HepG2 (cell line): ENCODE measurements around the gene SLC39A1. TPM values are rescaled to one million over a fixed set of nuclear protein-coding genes. Genes with fewer than 3 reads are reported as not detected.

Experiments used
- DRAP1 ChIP-seq: IDR thresholded peaks from 2 replicates; pipeline ENCODE4 v1.6.1; 2016; ENCODE audit warnings: missing genetic modification reagents, missing compliant biosample characterization
- ETV5 ChIP-seq: IDR thresholded peaks from 2 replicates; pipeline ENCODE4 v1.6.1; 2018; ENCODE audit warnings: missing biosample characterization, missing genetic modification reagents, inconsistent platforms, borderline replicate concordance
- EZH2 ChIP-seq: conservative IDR thresholded peaks from 2 replicates; pipeline ENCODE4 v1.6.1; 2012; ENCODE audit warnings: mild to moderate bottlenecking, low read depth, low read length, moderate library complexity
- FOXK1 ChIP-seq: sonication (generic); formaldehyde crosslinking; IDR thresholded peaks from 2 replicates; pipeline ENCODE4 v1.4.0; 2020; ENCODE audit warnings: low read depth, missing genetic modification reagents, borderline replicate concordance
- HOMEZ ChIP-seq: IDR thresholded peaks from 2 replicates; pipeline ENCODE4 v1.6.1; 2016; ENCODE audit warnings: low read depth
- MXD1 ChIP-seq: sonication (generic); formaldehyde crosslinking; IDR thresholded peaks from 2 replicates; pipeline ENCODE4 v1.4.0; 2020; ENCODE audit warnings: mild to moderate bottlenecking, missing genetic modification reagents
- PREB ChIP-seq: sonication (generic); formaldehyde crosslinking; IDR thresholded peaks from 2 replicates; pipeline ENCODE4 v1.4.0; 2020; ENCODE audit warnings: missing genetic modification reagents
- RARG ChIP-seq: sonication (generic); formaldehyde crosslinking; IDR thresholded peaks from 2 replicates; pipeline ENCODE4 v1.4.0; 2020; ENCODE audit warnings: low read depth, mild to moderate bottlenecking, missing genetic modification reagents
- RNF219 ChIP-seq: sonication (generic); formaldehyde crosslinking; IDR thresholded peaks from 2 replicates; pipeline ENCODE4 v1.5.0; 2020; ENCODE audit warnings: mild to moderate bottlenecking, missing genetic modification reagents
- SMARCC2 ChIP-seq: fragments of 450-650 bp; IDR thresholded peaks from 2 replicates; pipeline ENCODE4 v1.6.1; 2017; ENCODE audit warnings: antibody characterized with exemption, mild to moderate bottlenecking
- ZBTB38 ChIP-seq: sonication (generic); formaldehyde crosslinking; IDR thresholded peaks from 2 replicates; pipeline ENCODE4 v1.5.1; 2020; ENCODE audit warnings: mild to moderate bottlenecking, missing genetic modification reagents
- ZHX2 ChIP-seq, 2 experiments: sonication (generic) in 1 of 2; formaldehyde crosslinking in 1 of 2; IDR thresholded peaks; 2 replicates each; pipeline versions ENCODE4 v1.6.1 to v1.9.0; 2014 to 2022; ENCODE audit warnings: antibody characterized with exemption in 1 of 2, borderline replicate concordance in 1 of 2, inconsistent platforms in 1 of 2, low read depth in 1 of 2, missing genetic modification reagents in 1 of 2
- ZKSCAN1 ChIP-seq: fragments of 150-350 bp; IDR thresholded peaks from 2 replicates; pipeline ENCODE4 v1.6.1; 2014; ENCODE audit warnings: low read length
- ZNF143 ChIP-seq: sonication (generic); formaldehyde crosslinking; IDR thresholded peaks from 2 replicates; pipeline ENCODE4 v1.4.0; 2020; ENCODE audit warnings: missing genetic modification reagents
- ZNF382 ChIP-seq: sonication (generic); formaldehyde crosslinking; IDR thresholded peaks from 2 replicates; pipeline ENCODE4 v1.5.0; 2020; ENCODE audit warnings: missing genetic modification reagents, mild to moderate bottlenecking, borderline replicate concordance
- ZNF713 ChIP-seq: sonication (generic); formaldehyde crosslinking; IDR thresholded peaks from 2 replicates; pipeline ENCODE4 v1.4.0; 2020; ENCODE audit warnings: mild to moderate bottlenecking, missing genetic modification reagents
- polyA plus RNA-seq, 8 experiments: library from polyadenylated mRNA; depleted of rRNA in 3 of 8; stranded (reverse) in 7 of 8; unstranded in 1 of 8; fragments of >200 nt; fragmentation: Illumina TruSeq in 4 of 8; extraction: Trizol in 4 of 8; gene quantifications; 2 replicates each; pipeline versions ENCODE4 v1.2.1 to v1.2.3, GENCODE V29; 2011 to 2016; ENCODE audit warnings: low read depth in 4 of 8, missing spikeins in 1 of 8, mixed read lengths in 1 of 8; ENCODE audit not compliant: insufficient read depth in 1 of 8
- total RNA-seq, 5 experiments: library from RNA; depleted of rRNA; stranded (reverse); fragments of >200 nt; fragmentation: Illumina TruSeq; extraction: Trizol; gene quantifications; 2 replicates each; pipeline ENCODE4 v1.2.3, GENCODE V29; 2016; ENCODE audit warnings: low read depth in 1 of 5

Gene SLC39A1
- total and polyA plus RNA-seq, 2 of the 13 experiments (the other 11 are each of a cell fraction or from before 2014, with no cell fraction given) = 71.2 to 78.4 TPM

- TF ChIP-seq ZHX2 (IDR thresholded peaks at IDR 0.05; ENCODE audit: low read depth) (0 out of 2 replicates have a peak, but pooled peaks have one; percentile 34), ZHX2 (CRISPR knock-in tag; IDR thresholded peaks at IDR 0.05; ENCODE audit: borderline replicate concordance) (no peak), ZNF143 (CRISPR knock-in tag) (peak; percentile 53; the same call in 1 of the 2 replicates), PREB (no peak), ZBTB38 (CRISPR knock-in tag) (peak; percentile 78; the same call in 1 of the 2 replicates), ZNF713 (CRISPR knock-in tag) (no peak; the same call in 1 of the 2 replicates), HOMEZ (CRISPR knock-in tag) (no peak), DRAP1 (CRISPR knock-in tag) (peak; percentile 72), ZNF382 (no peak), RNF219 (no peak), MXD1 (CRISPR knock-in tag) (peak; percentile 92), FOXK1 (CRISPR knock-in tag) (peak; percentile 72), ZKSCAN1 (no peak), RARG (CRISPR knock-in tag) (peak; percentile 83; the same call in 1 of the 2 replicates), ETV5 (peak; percentile 51; the same call in 1 of the 2 replicates), SMARCC2 (no peak), EZH2 (no peak)
Measured at GRCh38 chr1:153967107-153967999, 4.0 kb upstream of the SLC39A1 start, which contains the start of gene CREB3L4 (continued).
